HepG2 (cell line): ENCODE measurements around the gene GRAMD1A. TPM values are rescaled to one million over a fixed set of nuclear protein-coding genes. Genes with fewer than 3 reads are reported as not detected.

ENCODE experiments used
- ATF3 ChIP-seq: sonication (generic); formaldehyde crosslinking; IDR thresholded peaks from 2 replicates; pipeline ENCODE4 v1.4.0; 2020; ENCODE audit warnings: missing genetic modification reagents
- FOXA1 ChIP-seq, 2 experiments: fragments of 450-650 bp in 1 of 2; sonication (generic) in 1 of 2; formaldehyde crosslinking in 1 of 2; IDR thresholded peaks; 2 replicates each; pipeline versions ENCODE4 v1.4.0 to v1.6.1; 2016 to 2020; ENCODE audit warnings: missing genetic modification reagents in 1 of 2
- MAF1 ChIP-seq: sonication (generic); formaldehyde crosslinking; IDR thresholded peaks from 2 replicates; pipeline ENCODE4 v1.5.0; 2020; ENCODE audit warnings: missing genetic modification reagents, borderline replicate concordance
- POGZ ChIP-seq: sonication (generic); formaldehyde crosslinking; IDR thresholded peaks from 2 replicates; pipeline ENCODE4 v1.4.0; 2020; ENCODE audit warnings: mild to moderate bottlenecking, missing genetic modification reagents
- SMC3 ChIP-seq: IDR thresholded peaks from 2 replicates; pipeline ENCODE4 v1.6.1; 2011; ENCODE audit warnings: low read length, improper control_type of control experiment
- SRY ChIP-seq: sonication (generic); formaldehyde crosslinking; IDR thresholded peaks from 2 replicates; pipeline ENCODE4 v1.8.0; 2022; ENCODE audit warnings: mild to moderate bottlenecking, missing genetic modification reagents
- STAG1 ChIP-seq: sonication (generic); formaldehyde crosslinking; IDR thresholded peaks from 2 replicates; pipeline ENCODE4 v1.4.0; 2020; ENCODE audit warnings: missing genetic modification reagents
- XBP1 ChIP-seq: sonication (generic); formaldehyde crosslinking; IDR thresholded peaks from 2 replicates; pipeline ENCODE4 v1.5.0; 2020; ENCODE audit warnings: missing genetic modification reagents
- ZBTB21 ChIP-seq: sonication (generic); formaldehyde crosslinking; IDR thresholded peaks from 2 replicates; pipeline ENCODE4 v1.4.0; 2020; ENCODE audit warnings: missing genetic modification reagents
- ZFX ChIP-seq: sonication (generic); formaldehyde crosslinking; IDR thresholded peaks from 2 replicates; pipeline ENCODE4 v1.4.0; 2020; ENCODE audit warnings: mild to moderate bottlenecking, low read depth, missing genetic modification reagents, moderate library complexity
- ZNF10 ChIP-seq: sonication (generic); formaldehyde crosslinking; IDR thresholded peaks from 2 replicates; pipeline ENCODE4 v1.4.0; 2020; ENCODE audit warnings: mild to moderate bottlenecking, low read depth, missing genetic modification reagents, borderline replicate concordance
- ZNF570 ChIP-seq: sonication (generic); formaldehyde crosslinking; IDR thresholded peaks from 2 replicates; pipeline ENCODE4 v1.4.0; 2020; ENCODE audit warnings: mild to moderate bottlenecking, missing genetic modification reagents, borderline replicate concordance
- polyA plus RNA-seq, 8 experiments: library from polyadenylated mRNA; depleted of rRNA in 3 of 8; stranded (reverse) in 7 of 8; unstranded in 1 of 8; fragments of >200 nt; fragmentation: Illumina TruSeq in 4 of 8; extraction: Trizol in 4 of 8; gene quantifications; 2 replicates each; pipeline versions ENCODE4 v1.2.1 to v1.2.3, GENCODE V29; 2011 to 2016; ENCODE audit warnings: low read depth in 4 of 8, missing spikeins in 1 of 8, mixed read lengths in 1 of 8; ENCODE audit not compliant: insufficient read depth in 1 of 8
- total RNA-seq, 5 experiments: library from RNA; depleted of rRNA; stranded (reverse); fragments of >200 nt; fragmentation: Illumina TruSeq; extraction: Trizol; gene quantifications; 2 replicates each; pipeline ENCODE4 v1.2.3, GENCODE V29; 2016; ENCODE audit warnings: low read depth in 1 of 5
- TF ChIP-seq, protein P1 (sequence below): sonication (generic); formaldehyde crosslinking; IDR thresholded peaks from 2 replicates; pipeline ENCODE4 v1.4.0; 2020; ENCODE audit warnings: missing genetic modification reagents, borderline replicate concordance
- TF ChIP-seq, protein P2 (sequence below): sonication (generic); formaldehyde crosslinking; IDR thresholded peaks from 2 replicates; pipeline ENCODE4 v1.5.1; 2020; ENCODE audit warnings: missing genetic modification reagents, mild to moderate bottlenecking, borderline replicate concordance
- TF ChIP-seq, protein P3 (sequence below): sonication (generic); formaldehyde crosslinking; IDR thresholded peaks from 2 replicates; pipeline ENCODE4 v1.5.0; 2020; ENCODE audit warnings: missing genetic modification reagents
- TF ChIP-seq, protein P4 (sequence below): sonication (generic); formaldehyde crosslinking; IDR thresholded peaks from 2 replicates; pipeline ENCODE4 v1.5.1; 2020; ENCODE audit warnings: missing genetic modification reagents, mild to moderate bottlenecking, borderline replicate concordance
- TF ChIP-seq, protein P5 (sequence below): sonication (generic); formaldehyde crosslinking; IDR thresholded peaks from 2 replicates; pipeline ENCODE4 v1.5.0; 2020; ENCODE audit warnings: missing genetic modification reagents, mild to moderate bottlenecking, borderline replicate concordance

Gene GRAMD1A
- total and polyA plus RNA-seq, 2 of the 13 experiments (the other 11 are each of a cell fraction or from before 2014, with no cell fraction given) = 14.7 to 181 TPM

- TF ChIP-seq, protein P1, sequence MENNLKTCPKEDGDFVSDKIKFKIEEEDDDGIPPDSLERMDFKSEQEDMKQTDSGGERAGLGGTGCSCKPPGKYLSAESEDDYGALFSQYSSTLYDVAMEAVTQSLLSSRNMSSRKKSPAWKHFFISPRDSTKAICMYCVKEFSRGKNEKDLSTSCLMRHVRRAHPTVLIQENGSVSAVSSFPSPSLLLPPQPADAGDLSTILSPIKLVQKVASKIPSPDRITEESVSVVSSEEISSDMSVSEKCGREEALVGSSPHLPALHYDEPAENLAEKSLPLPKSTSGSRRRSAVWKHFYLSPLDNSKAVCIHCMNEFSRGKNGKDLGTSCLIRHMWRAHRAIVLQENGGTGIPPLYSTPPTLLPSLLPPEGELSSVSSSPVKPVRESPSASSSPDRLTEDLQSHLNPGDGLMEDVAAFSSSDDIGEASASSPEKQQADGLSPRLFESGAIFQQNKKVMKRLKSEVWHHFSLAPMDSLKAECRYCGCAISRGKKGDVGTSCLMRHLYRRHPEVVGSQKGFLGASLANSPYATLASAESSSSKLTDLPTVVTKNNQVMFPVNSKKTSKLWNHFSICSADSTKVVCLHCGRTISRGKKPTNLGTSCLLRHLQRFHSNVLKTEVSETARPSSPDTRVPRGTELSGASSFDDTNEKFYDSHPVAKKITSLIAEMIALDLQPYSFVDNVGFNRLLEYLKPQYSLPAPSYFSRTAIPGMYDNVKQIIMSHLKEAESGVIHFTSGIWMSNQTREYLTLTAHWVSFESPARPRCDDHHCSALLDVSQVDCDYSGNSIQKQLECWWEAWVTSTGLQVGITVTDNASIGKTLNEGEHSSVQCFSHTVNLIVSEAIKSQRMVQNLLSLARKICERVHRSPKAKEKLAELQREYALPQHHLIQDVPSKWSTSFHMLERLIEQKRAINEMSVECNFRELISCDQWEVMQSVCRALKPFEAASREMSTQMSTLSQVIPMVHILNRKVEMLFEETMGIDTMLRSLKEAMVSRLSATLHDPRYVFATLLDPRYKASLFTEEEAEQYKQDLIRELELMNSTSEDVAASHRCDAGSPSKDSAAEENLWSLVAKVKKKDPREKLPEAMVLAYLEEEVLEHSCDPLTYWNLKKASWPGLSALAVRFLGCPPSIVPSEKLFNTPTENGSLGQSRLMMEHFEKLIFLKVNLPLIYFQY (CRISPR knock-in tag) = peak; percentile 94; the same call in 1 of the 2 replicates
- TF ChIP-seq, protein P2, sequence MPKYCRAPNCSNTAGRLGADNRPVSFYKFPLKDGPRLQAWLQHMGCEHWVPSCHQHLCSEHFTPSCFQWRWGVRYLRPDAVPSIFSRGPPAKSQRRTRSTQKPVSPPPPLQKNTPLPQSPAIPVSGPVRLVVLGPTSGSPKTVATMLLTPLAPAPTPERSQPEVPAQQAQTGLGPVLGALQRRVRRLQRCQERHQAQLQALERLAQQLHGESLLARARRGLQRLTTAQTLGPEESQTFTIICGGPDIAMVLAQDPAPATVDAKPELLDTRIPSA (CRISPR knock-in tag) = no peak
- TF ChIP-seq FOXA1 (IDR thresholded peaks at IDR 0.05) = no peak
- TF ChIP-seq FOXA1 (CRISPR knock-in tag; IDR thresholded peaks at IDR 0.05) = no peak
- TF ChIP-seq, protein P3, sequence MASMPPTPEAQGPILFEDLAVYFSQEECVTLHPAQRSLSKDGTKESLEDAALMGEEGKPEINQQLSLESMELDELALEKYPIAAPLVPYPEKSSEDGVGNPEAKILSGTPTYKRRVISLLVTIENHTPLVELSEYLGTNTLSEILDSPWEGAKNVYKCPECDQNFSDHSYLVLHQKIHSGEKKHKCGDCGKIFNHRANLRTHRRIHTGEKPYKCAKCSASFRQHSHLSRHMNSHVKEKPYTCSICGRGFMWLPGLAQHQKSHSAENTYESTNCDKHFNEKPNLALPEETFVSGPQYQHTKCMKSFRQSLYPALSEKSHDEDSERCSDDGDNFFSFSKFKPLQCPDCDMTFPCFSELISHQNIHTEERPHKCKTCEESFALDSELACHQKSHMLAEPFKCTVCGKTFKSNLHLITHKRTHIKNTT (CRISPR knock-in tag) = no peak
- TF ChIP-seq MAF1 (CRISPR knock-in tag) = no peak
- TF ChIP-seq ATF3 (CRISPR knock-in tag) = 0 out of 2 replicates have a peak, but pooled peaks have one; percentile 8
- no peak for TF ChIP-seq ZNF570 (CRISPR knock-in tag)
- no peak for TF ChIP-seq SMC3
- TF ChIP-seq, protein P4, sequence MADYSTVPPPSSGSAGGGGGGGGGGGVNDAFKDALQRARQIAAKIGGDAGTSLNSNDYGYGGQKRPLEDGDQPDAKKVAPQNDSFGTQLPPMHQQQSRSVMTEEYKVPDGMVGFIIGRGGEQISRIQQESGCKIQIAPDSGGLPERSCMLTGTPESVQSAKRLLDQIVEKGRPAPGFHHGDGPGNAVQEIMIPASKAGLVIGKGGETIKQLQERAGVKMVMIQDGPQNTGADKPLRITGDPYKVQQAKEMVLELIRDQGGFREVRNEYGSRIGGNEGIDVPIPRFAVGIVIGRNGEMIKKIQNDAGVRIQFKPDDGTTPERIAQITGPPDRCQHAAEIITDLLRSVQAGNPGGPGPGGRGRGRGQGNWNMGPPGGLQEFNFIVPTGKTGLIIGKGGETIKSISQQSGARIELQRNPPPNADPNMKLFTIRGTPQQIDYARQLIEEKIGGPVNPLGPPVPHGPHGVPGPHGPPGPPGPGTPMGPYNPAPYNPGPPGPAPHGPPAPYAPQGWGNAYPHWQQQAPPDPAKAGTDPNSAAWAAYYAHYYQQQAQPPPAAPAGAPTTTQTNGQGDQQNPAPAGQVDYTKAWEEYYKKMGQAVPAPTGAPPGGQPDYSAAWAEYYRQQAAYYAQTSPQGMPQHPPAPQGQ (CRISPR knock-in tag) = no peak
- TF ChIP-seq ZNF10 (CRISPR knock-in tag) = no peak
- TF ChIP-seq STAG1 (CRISPR knock-in tag) = no peak; the same call in 1 of the 2 replicates
- peak; percentile 75; the same call in 1 of the 2 replicates for TF ChIP-seq ZFX (CRISPR knock-in tag)
- TF ChIP-seq SRY (CRISPR knock-in tag) = peak; percentile 52; the same call in 1 of the 2 replicates
- no peak for TF ChIP-seq POGZ (CRISPR knock-in tag)
- TF ChIP-seq ZBTB21 (CRISPR knock-in tag) = no peak
- no peak for TF ChIP-seq XBP1
- TF ChIP-seq, protein P5, sequence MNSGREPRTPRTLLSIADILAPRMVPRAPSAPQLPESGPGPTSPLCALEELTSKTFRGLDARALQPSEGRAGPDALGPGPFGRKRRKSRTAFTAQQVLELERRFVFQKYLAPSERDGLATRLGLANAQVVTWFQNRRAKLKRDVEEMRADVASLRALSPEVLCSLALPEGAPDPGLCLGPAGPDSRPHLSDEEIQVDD = no peak
Observed at GRCh38 chr19:35042056-35042730, 42.1 kb downstream of the GRAMD1A start (continued).
